Fibroblast of pulmonary artery (primary cell): Measurements from ENCODE around the gene PSD.

Experiments used
- DNase-seq: peaks from one replicate; pipeline ENCODE4 v3.0.0-alpha.2; 2010; ENCODE audit warnings: low read depth
- H3K4me3 ChIP-seq: replicated peaks from 2 replicates; pipeline ENCODE4 v1.5.1; 2011; ENCODE audit warnings: low read depth, mild to moderate bottlenecking, control low read depth, low read length, moderate library complexity
- TF ChIP-seq, protein P1 (sequence below): IDR thresholded peaks from 2 replicates; pipeline ENCODE4 v1.5.1; 2011; ENCODE audit warnings: mild to moderate bottlenecking, control low read depth, low read length, inconsistent platforms; ENCODE audit errors: missing control alignments

Gene PSD

DNA sequence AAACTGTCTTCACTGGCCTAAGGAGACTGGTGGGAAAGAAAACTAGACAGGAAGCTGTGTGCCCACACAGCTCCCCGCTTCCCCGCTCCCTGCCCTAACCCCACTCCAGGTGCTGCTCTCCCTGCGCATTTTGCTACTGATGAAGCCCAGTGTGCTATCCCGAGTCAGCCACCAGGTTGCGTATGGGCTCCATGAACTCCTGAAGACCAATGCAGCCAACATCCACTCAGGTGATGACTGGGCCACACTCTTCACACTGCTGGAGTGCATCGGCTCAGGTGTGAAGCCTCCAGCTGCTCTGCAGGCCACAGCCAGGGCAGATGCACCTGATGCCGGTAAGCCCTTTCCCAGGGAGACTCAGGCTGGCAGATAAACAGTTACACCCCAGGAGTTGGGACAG, 43.3 kb downstream of the PSD start:
- DNase-seq: peak; percentile 7
- TF ChIP-seq, protein P1, sequence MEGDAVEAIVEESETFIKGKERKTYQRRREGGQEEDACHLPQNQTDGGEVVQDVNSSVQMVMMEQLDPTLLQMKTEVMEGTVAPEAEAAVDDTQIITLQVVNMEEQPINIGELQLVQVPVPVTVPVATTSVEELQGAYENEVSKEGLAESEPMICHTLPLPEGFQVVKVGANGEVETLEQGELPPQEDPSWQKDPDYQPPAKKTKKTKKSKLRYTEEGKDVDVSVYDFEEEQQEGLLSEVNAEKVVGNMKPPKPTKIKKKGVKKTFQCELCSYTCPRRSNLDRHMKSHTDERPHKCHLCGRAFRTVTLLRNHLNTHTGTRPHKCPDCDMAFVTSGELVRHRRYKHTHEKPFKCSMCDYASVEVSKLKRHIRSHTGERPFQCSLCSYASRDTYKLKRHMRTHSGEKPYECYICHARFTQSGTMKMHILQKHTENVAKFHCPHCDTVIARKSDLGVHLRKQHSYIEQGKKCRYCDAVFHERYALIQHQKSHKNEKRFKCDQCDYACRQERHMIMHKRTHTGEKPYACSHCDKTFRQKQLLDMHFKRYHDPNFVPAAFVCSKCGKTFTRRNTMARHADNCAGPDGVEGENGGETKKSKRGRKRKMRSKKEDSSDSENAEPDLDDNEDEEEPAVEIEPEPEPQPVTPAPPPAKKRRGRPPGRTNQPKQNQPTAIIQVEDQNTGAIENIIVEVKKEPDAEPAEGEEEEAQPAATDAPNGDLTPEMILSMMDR: peak; percentile 10
- no peak overlapping the region for H3K4me3 ChIP-seq

DNA sequence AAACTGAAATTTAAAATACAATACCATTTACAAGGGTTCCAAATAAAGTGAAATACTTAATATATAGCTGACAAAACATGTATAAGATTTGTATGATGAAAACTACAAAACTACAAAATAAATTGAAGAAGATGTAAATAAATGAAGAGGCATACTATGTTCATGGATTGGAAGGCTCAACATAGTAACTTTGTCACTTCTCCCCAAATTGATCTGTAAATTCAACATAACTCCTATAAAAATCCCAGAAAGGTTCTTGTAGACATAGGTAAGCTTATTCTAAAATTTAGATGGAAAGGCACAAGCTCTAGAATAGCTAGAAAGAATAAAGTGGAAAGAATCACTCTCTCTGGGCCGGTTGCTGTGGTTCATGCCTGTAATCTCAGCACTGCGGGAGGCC, 47.3 kb downstream of the PSD start:
- no peak overlapping the region for H3K4me3 ChIP-seq
- DNase-seq: no peak
- TF ChIP-seq, protein P1: no peak

DNA sequence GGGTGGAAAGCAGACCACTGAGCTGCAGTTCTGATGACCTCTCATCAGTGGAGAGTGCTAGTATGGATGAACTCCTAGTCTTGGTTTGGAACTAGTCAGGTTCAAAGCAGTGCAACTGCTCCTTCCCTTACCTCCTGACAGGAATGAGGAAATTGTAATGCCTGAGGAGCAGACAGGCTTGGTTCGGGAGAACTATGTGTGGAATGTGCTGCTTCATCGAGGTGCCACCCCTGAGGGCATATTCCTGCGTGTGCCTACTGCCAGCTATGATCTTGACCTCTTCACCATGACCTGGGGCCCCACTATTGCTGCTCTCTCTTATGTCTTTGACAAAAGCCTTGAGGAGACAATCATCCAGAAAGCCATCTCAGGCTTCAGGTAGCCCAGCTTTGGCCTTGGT, 50.5 kb downstream of the PSD start:
- no peak for DNase-seq
- TF ChIP-seq, protein P1: no peak
- no peak overlapping the region for H3K4me3 ChIP-seq

DNA sequence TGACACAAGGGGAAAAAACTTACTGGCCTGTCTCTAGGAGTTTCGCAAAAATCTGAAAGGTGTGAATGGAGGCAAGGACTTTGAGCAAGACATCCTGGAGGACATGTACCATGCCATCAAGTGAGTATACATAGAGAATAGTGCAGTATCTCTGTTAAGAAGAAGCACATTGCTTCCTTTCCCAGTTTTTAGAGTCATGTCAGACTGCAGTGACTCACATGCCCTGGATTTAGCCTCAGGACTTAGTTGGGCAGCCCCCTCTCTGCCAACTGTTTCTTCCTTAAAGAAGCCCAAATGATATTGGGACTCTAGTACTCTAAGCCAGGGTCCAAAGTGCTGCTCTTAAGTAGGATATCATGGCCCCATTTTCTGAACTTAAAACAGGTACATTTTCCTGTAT, 51.1 kb downstream of the PSD start:
- H3K4me3 ChIP-seq: no peak overlapping the region
- no peak for DNase-seq
- TF ChIP-seq, protein P1: no peak

DNA sequence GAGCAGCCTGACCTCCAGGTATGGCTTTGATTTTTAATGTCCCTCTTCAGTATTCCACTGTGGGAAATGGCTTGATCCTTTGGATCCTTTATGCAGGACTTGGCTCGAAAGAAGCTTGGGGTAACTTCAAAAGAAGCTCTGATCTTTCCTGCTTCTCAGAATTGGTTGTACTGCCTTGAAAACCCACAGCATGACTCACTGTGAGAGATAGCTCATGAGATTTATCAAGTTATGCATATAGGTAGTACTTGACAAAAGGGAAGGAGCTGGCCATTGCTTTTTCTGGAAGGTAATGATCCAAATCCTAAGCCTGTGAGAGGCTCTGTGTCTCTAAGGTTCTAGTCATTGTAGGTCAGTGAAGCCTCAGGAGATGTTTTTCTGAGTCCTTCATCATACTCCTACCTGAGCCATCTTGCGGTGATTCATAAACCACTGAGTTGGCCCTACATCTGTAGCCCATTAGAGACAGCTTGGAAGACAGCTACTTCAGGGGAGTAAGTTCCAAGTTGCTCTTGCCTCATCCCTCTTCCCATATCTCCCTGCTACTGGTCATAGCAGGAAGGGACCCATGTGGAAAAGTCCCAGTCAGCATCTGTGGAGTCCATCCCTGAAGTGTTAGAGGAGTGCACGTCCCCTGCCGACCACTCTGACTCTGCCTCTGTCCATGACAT, 59.7 kb downstream of the PSD start:
- TF ChIP-seq, protein P1: no peak
- no peak overlapping the region for H3K4me3 ChIP-seq
- no peak for DNase-seq

DNA sequence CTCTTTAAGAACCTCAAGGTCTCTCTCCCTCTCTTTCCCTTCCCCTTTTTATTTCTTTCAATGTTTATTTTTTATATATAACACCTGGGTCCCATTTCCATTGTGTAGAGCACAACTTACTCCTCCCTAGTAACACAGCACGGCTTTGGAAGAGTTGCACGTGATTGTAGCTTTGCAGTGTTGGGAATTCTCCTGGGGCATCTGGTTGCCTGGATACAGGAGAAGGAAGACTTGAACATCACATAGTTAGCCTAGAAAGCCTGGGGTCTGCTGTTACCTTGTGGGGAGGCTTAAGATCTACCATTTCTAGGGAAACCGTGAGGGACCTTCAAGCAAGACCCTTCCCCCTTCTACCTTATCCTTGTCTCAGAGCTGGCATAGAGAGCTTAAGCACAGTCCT, 64.1 kb downstream of the PSD start:
- DNase-seq: no peak
- H3K4me3 ChIP-seq: no peak overlapping the region
- TF ChIP-seq, protein P1: no peak
